ENCODE results near the gene SLC49A3. TPM values are rescaled to one million over a fixed set of nuclear protein-coding genes. Genes with fewer than 3 reads are reported as not detected.
"Not testable (repeated sequence)": the region's sequence is repeated elsewhere in the genome, so short reads cannot be mapped to it uniquely, and the experiment has no call there.

SLC49A3 gene
- polyA plus RNA-seq (ENCODE audit: insufficient read length in 3 of 3), result 1 to 10 TPM; 2.5 to 3.1 (median 2.8) TPM

- DNase-seq (ENCODE audit: low read depth in 3 of 3, low spot score in 2 of 3), result no peak
These were observed at the start of gene SLC49A3 for GRCh38 chr4:688854-689681. Gene SLC49A3 (minus strand): TSS chr4:689151. CDS start chr4:689127, 24 bp downstream.

GRCh38 chr4:736561-736960 lies 47.6 kb upstream of the SLC49A3 start:
- not testable (repeated sequence) for DNase-seq (ENCODE audit: low read depth in 3 of 3, low spot score in 2 of 3)

- DNase-seq (ENCODE audit: low read depth in 3 of 3, low spot score in 2 of 3), result no peak
These were observed 46.6 kb upstream of the SLC49A3 start for GRCh38 chr4:735583-735982.

GRCh38 chr4:734951-735350 lies 46.0 kb upstream of the SLC49A3 start:
- DNase-seq (ENCODE audit: low read depth in 3 of 3, low spot score in 2 of 3), result no peak

DNA sequence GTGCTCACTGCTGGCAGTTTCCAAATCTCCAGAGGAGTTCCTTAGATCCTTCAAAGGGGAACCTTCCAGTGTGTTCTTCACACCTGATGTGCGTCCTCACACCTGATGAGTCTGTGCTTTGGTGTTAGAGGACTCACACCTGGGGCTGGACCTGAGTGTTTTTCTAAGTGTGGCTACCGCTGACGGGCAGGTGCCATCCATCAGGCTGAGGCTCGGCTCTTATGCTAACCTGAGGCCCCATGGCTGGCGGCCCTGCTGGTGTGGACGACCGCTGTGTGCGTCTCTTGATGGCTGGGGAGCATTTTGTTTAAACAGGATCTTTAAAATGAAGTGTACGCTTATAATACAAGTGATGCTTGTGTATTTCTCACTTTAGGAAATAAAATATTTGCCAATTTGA lies 45.1 kb upstream of the SLC49A3 start:
- no peak for DNase-seq (ENCODE audit: low read depth in 3 of 3, low spot score in 2 of 3)

DNA sequence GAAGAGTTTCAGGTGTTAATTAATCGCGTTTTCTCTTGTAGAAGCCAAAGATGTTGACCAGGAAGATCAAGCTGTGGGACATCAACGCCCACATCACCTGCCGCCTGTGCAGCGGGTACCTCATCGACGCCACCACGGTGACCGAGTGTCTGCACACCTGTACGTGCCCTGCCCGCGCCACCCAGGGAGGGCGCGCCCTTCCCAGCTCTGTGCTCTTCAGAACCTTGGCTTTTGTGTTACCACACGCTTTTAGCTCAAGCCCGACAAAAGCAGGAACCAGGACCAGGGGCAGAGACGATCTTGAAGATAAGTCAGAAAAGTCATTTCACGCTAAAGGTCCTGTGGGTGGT lies 44.7 kb upstream of the SLC49A3 start:
- DNase-seq (ENCODE audit: low read depth in 3 of 3, low spot score in 2 of 3), result no peak

DNA sequence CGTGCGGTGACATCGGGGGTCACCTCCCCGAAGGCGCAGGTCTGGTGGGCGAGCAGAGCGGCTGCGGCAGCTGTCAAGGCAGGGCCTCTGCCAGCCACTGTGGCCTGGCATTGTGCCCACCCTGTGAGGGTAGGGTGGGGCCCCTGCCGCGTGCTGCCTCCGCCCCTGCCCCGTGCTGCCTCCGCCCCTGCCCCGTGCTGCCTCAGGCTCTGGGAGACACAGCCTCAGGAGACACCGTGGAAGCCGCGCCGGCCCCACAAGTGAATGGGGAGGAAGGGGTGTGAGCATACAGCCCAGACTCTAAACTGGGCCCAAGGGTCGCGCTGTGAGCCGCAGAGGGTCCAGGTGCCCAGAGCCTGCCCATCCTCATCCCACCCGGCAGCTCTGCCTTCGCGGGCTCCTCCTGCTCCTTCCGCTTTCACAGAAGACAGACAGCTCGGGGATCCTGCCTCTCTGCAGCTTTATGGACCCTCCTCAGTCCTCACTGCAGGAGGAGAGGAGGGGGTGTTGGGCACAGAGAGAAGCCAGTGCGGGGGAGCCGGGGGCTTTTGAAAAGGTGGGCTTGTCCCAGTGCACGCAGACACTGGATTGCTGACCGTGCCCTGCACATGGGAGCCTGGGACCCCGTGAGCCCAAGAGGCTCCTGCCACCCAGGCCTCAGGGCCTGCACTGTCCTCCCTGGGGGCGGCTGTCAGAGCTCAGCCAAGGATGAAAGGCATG lies 44.1 kb upstream of the SLC49A3 start:
- no peak for DNase-seq (ENCODE audit: low read depth in 3 of 3, low spot score in 2 of 3)

- DNase-seq (ENCODE audit: low read depth in 3 of 3, low spot score in 2 of 3), result no peak
These were observed 43.5 kb upstream of the SLC49A3 start for GRCh38 chr4:732486-732885.

DNA sequence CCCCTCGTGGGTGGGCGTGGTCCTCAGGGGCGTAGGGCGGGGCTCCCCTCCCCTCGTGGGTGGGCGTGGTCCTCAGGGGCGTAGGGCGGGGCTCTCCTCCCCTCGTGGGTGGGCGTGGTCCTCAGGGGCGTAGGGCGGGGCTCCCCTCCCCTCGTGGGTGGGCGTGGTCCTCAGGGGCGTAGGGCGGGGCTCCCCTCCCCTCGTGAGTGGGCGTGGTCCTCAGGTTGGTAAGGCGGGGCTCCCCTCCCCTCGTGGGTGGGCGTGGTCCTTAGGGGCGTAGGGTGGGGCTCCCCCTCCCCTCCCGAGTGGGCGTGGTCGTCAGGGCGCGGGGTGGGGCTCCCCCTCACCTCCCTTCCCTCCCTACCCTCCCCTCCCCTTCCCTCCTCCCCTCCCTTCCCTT lies 43.0 kb upstream of the SLC49A3 start:
- not testable (repeated sequence) for DNase-seq (ENCODE audit: low read depth in 3 of 3, low spot score in 2 of 3)

DNA sequence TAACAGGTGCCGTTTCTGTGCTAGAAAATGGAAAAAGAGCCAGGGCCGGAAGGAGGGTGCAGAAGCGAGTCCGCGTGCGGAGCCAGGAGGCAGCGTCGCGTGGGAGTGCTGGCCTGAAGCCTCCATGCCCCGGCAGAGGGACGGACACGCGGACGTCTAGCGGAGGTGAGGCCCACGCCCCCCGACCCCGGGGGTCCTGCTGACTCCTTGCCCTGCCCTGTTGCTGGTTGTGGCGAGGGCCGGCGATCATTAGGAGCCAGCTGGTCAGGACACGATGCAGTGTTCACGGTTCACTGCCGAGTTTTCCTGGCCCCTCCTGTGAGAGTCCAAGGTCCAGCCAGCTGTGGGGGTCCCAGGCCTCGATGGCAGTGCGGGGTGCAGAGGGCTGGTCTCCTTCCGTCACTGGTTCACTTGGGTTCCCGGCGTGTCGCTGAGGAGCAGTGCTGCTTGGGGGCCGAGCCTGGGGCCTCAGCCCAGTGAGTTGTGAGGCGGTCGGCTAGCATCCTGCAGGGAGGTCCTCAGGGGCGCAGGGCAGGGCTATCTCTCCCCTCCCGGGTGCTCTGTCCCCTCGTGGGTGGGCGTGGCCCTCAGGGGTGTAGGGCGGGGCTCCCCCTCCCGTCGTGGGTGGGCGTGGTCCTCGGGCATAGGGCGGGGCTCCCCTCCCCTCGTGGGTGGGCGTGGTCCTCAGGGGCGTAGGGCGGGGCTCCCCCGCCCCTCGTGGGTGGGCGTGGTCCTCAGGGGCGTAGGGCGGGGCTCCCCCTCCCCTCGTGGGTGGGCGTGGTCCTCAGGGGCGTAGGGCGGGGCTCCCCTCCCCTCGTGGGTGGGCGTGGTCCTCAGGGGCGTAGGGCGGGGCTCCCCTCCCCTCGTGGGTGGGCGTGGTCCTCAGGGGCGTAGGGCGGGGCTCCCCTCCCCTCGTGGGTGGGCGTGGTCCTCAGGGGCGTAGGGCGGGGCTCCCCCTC lies 42.3 kb upstream of the SLC49A3 start:
- not testable (repeated sequence) for DNase-seq (ENCODE audit: low read depth in 3 of 3, low spot score in 2 of 3)

GRCh38 chr4:730511-730910 lies 41.6 kb upstream of the SLC49A3 start:
- no peak for DNase-seq (ENCODE audit: low read depth in 3 of 3, low spot score in 2 of 3)

GRCh38 chr4:729336-730315 lies 40.7 kb upstream of the SLC49A3 start:
- DNase-seq (ENCODE audit: low read depth in 3 of 3, low spot score in 2 of 3), result no peak

- DNase-seq (ENCODE audit: low read depth in 3 of 3, low spot score in 2 of 3), result no peak
These were observed 38.6 kb upstream of the SLC49A3 start for GRCh38 chr4:727576-727975.

- no peak for DNase-seq (ENCODE audit: low read depth in 3 of 3, low spot score in 2 of 3)
These were observed 37.9 kb upstream of the SLC49A3 start for GRCh38 chr4:726838-727237.

- DNase-seq (ENCODE audit: low read depth in 3 of 3, low spot score in 2 of 3), result no peak
These were observed 37.4 kb upstream of the SLC49A3 start for GRCh38 chr4:726235-726787.

- DNase-seq (ENCODE audit: low read depth in 3 of 3, low spot score in 2 of 3), result no peak
These were observed 36.7 kb upstream of the SLC49A3 start for GRCh38 chr4:725391-726234.

DNA sequence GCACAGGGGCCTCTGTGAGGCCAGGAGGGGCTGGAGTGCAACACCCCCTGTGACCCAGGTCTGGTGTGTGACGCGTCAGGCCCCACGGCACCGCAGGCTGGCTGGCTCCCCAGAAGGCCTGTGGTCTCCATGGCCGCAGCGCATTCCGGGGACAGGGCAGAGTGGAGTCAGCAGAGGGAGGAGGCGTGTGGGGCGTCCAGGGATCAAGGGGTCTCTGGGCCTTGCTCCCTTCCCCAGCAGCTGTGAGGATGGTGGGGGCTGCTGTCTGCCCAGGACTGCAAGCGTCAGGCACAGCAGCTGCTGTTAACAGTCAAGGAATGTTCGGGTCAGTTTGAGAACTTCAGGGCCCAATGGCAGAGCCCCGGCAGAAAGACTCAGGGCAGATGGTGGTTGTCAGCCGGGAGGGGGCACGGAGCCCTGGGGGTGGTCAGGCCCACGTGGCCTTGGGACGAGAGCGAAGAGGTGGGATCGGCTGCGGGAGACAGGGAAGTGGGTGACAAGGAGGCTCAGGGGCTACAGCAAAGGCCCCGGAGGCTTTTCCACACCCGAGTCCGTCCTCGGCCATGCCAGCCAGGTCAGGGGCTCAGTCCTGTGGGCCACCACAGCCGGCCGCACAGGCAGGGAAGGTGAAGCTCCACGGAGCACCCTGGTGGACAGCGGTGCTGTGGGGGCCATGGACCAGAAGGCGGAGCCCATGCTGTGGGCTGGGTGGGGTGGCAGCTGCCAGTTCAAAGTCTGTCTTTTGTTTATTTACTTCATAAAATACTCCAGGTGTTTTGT lies 35.0 kb upstream of the SLC49A3 start:
- DNase-seq (ENCODE audit: low read depth in 3 of 3, low spot score in 2 of 3), result no peak

DNA sequence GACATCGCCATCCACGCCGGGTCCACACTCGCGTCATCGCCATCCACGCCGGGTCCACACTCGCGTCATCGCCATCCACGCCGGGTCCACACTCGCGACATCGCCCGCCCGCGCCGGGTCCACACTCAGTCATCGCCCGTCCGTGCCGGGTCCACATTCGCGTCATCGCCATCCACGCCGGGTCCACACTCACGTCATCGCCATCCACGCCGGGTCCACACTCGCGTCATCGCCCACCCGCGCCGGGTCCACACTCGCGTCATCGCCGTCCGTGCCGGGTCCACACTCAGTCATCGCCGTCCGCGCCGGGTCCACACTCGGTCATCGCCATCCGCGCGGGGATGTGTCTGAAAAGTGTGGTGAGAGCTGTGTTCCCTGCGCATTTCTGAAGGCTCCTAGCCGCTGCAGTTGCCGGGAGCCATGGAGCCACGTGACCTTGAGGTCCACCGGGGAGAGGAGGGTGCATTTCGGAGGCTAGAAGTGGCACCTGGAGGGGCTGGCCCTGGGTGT lies 34.0 kb upstream of the SLC49A3 start:
- no peak for DNase-seq (ENCODE audit: low read depth in 3 of 3, low spot score in 2 of 3)

Data from right renal cortex interstitium (tissue), 3 donors.